ENCODE results near the gene CUX1. TPM values are rescaled to one million over a fixed set of nuclear protein-coding genes. Genes with fewer than 3 reads are reported as not detected.
"Not testable (repeated sequence)": the region's sequence is repeated elsewhere in the genome, so short reads cannot be mapped to it uniquely, and the experiment has no call there.

The CUX1 gene
- total RNA-seq, 1 donor, result 46.2 TPM

GRCh38 chr7:102323914-102324195 is 506.4 kb downstream of the CUX1 start:
- TF ChIP-seq, protein P1, sequence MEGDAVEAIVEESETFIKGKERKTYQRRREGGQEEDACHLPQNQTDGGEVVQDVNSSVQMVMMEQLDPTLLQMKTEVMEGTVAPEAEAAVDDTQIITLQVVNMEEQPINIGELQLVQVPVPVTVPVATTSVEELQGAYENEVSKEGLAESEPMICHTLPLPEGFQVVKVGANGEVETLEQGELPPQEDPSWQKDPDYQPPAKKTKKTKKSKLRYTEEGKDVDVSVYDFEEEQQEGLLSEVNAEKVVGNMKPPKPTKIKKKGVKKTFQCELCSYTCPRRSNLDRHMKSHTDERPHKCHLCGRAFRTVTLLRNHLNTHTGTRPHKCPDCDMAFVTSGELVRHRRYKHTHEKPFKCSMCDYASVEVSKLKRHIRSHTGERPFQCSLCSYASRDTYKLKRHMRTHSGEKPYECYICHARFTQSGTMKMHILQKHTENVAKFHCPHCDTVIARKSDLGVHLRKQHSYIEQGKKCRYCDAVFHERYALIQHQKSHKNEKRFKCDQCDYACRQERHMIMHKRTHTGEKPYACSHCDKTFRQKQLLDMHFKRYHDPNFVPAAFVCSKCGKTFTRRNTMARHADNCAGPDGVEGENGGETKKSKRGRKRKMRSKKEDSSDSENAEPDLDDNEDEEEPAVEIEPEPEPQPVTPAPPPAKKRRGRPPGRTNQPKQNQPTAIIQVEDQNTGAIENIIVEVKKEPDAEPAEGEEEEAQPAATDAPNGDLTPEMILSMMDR (IDR thresholded peaks at IDR 0.05; ENCODE audit: insufficient read depth, low read depth, low read length), result no peak
- H3K4me3 ChIP-seq (ENCODE audit: low read depth, low read length), result no peak overlapping the region
- no peak for DNase-seq (ENCODE audit: low read depth)

- H3K4me3 ChIP-seq (ENCODE audit: low read depth, low read length); DNase-seq (ENCODE audit: low read depth): not testable (repeated sequence)
These were observed 507.7 kb downstream of the CUX1 start for GRCh38 chr7:102325106-102325505.

GRCh38 chr7:102326157-102326889 is 508.9 kb downstream of the CUX1 start:
- TF ChIP-seq, protein P1 (IDR thresholded peaks at IDR 0.05; ENCODE audit: insufficient read depth, low read depth, low read length), result no peak
- H3K4me3 ChIP-seq (ENCODE audit: low read depth, low read length), result no peak overlapping the region
- DNase-seq (ENCODE audit: low read depth), result no peak

- H3K4me3 ChIP-seq (ENCODE audit: low read depth, low read length); DNase-seq (ENCODE audit: low read depth): not testable (repeated sequence)
These were observed 509.8 kb downstream of the CUX1 start for GRCh38 chr7:102327183-102327582.

GRCh38 chr7:102328863-102329262 is 511.4 kb downstream of the CUX1 start:
- DNase-seq (ENCODE audit: low read depth); H3K4me3 ChIP-seq (ENCODE audit: low read depth, low read length): not testable (repeated sequence)

- H3K4me3 ChIP-seq (ENCODE audit: low read depth, low read length); DNase-seq (ENCODE audit: low read depth): not testable (repeated sequence)
These were observed 511.9 kb downstream of the CUX1 start for GRCh38 chr7:102329366-102329765.

DNA sequence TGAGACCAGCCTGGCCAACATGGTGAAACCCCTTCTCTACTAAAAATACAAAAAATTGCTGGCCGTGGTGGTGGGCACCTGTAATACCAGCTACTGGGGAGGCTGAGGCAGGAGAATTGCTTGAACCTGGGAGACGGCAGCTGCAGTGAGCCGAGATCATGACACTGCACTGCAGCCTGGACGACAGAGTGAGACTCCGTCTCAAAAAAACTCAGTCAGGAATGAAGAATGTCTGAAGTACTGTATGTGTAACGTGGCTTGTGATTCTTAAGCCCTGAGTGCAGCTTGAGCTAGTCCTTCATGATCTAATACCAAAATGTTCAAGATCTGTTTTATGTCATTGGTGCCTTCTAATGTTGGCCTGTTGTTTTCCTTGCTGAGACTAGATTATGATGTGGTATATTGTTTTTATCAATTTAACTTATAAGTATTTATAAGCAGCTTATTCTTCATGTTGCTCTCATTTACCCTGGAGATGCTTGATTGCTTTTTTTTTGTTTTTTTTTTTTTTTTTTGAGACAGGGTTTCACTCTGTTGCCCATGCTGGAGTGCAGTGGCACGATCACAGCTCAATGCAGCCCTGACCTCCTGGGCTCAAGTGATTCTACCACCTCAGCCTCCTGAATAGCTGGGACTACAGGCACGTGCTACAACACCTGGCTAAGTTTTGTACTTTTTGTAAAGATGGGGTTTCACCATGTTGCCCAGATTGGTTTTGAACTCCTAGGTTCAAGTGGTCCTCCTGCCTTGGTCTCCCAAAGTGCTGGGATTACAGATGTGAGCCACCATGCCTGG is 513.4 kb downstream of the CUX1 start:
- not testable (repeated sequence) for H3K4me3 ChIP-seq (ENCODE audit: low read depth, low read length)

More for the DNA sequence above, 513.4 kb downstream of the CUX1 start:
- DNase-seq (ENCODE audit: low read depth), result not testable (repeated sequence)

Small RNA genes within 50 kb of the gene (small RNA-seq; reads per million reads assigned to genes)
- gene AC005086.2, result not detected
- not detected for gene AC005086.3
- gene AC005086.4, result not detected
- gene AC005088.1, result not detected
- gene MIR4285, result not detected
- not detected for gene RF00554

Other genes starting within 250 kb of the CUX1 start
- not detected in 2 replicates for gene MYL10, start 188.3 kb upstream of the CUX1 start, total RNA-seq

Measured in fibroblast of villous mesenchyme (primary cell).